Neural progenitor cell (in vitro differentiated cells): Measurements from ENCODE around the gene SLC34A1. TPM values are rescaled to one million over a fixed set of nuclear protein-coding genes. Genes with fewer than 3 reads are reported as not detected.

Experiments used
- DNase-seq: peaks from one replicate; pipeline ENCODE4 v3.0.0-alpha.2; 2016; ENCODE audit warnings: low spot score
- H2AFZ ChIP-seq: fragments of 200-600 bp; sonication (generic); replicated peaks from 2 replicates; pipeline ENCODE4 v1.6.1; 2016; ENCODE audit warnings: antibody characterized with exemption
- H3F3A ChIP-seq: fragments of 200-600 bp; sonication (generic); 2 replicates; pipeline ENCODE4 v1.6.1; 2016; ENCODE audit warnings: antibody characterized with exemption, low read depth
- H3K27ac ChIP-seq: fragments of 200-600 bp; sonication (generic); 2 replicates; pipeline ENCODE4 v1.5.1; 2016; ENCODE audit warnings: mild to moderate bottlenecking
- H3K27me3 ChIP-seq: fragments of 200-600 bp; sonication (generic); 2 replicates; pipeline ENCODE4 v1.6.1; 2016; ENCODE audit warnings: mild to moderate bottlenecking, moderate library complexity
- H3K36me3 ChIP-seq: fragments of 200-600 bp; sonication (generic); 2 replicates; pipeline ENCODE4 v1.5.1; 2016
- H3K4me1 ChIP-seq: fragments of 200-600 bp; sonication (generic); 2 replicates; pipeline ENCODE4 v1.6.1; 2016; ENCODE audit warnings: mixed run types
- H3K4me2 ChIP-seq: fragments of 200-600 bp; sonication (generic); 2 replicates; pipeline ENCODE4 v1.6.1; 2016
- H3K4me3 ChIP-seq: fragments of 200-600 bp; sonication (generic); 2 replicates; pipeline ENCODE4 v1.5.1; 2016
- H3K79me2 ChIP-seq: fragments of 200-600 bp; sonication (generic); 2 replicates; pipeline ENCODE4 v1.6.1; 2016; ENCODE audit warnings: low read depth
- H3K9ac ChIP-seq: fragments of 200-600 bp; sonication (generic); 2 replicates; pipeline ENCODE4 v1.6.1; 2016
- H3K9me3 ChIP-seq: fragments of 200-600 bp; sonication (generic); 2 replicates; pipeline ENCODE4 v1.5.1; 2016; ENCODE audit warnings: low read depth
- H4K20me1 ChIP-seq: fragments of 200-600 bp; sonication (generic); 2 replicates; pipeline ENCODE4 v1.6.1; 2016; ENCODE audit warnings: low read depth
- H3K27ac Mint-ChIP-seq: 3 replicates; pipeline ENCODE4 v1.8.0; 2021; ENCODE audit warnings: mixed read lengths
- H3K27me3 Mint-ChIP-seq: 2 replicates; pipeline ENCODE4 v1.8.0; 2022; ENCODE audit warnings: low read depth, mild to moderate bottlenecking, inconsistent platforms, moderate library complexity, mixed read lengths; ENCODE audit not compliant: insufficient read depth
- H3K36me3 Mint-ChIP-seq: 3 replicates; pipeline ENCODE4 v1.8.0; 2021; ENCODE audit warnings: mixed read lengths
- H3K4me1 Mint-ChIP-seq: 3 replicates; pipeline ENCODE4 v1.8.0; 2021; ENCODE audit warnings: mixed read lengths
- H3K4me3 Mint-ChIP-seq: 3 replicates; pipeline ENCODE4 v1.8.0; 2021; ENCODE audit warnings: mild to moderate bottlenecking, moderate library complexity, mixed read lengths
- H3K9me3 Mint-ChIP-seq: 3 replicates; pipeline ENCODE4 v1.8.0; 2020; ENCODE audit warnings: mixed read lengths
- EZH2 ChIP-seq: fragments of 200-600 bp; sonication (generic); IDR thresholded peaks from 2 replicates; pipeline ENCODE4 v1.6.1; 2017; ENCODE audit warnings: antibody characterized with exemption, mild to moderate bottlenecking, moderate library complexity
- EZH2phosphoT487 ChIP-seq: fragments of 200-600 bp; sonication (generic); IDR thresholded peaks from 2 replicates; pipeline ENCODE4 v1.6.1; 2017; ENCODE audit warnings: antibody characterized with exemption
- total RNA-seq: library from RNA; depleted of rRNA; stranded (reverse); fragments of >200 nt; gene quantifications from 2 replicates; pipeline ENCODE4 v1.2.3, GENCODE V29; 2015; ENCODE audit warnings: low replicate concordance
- TF ChIP-seq, protein P1 (sequence below): fragments of 200-600 bp; sonication (generic); IDR thresholded peaks from 2 replicates; pipeline ENCODE4 v1.5.1; 2017; ENCODE audit warnings: antibody characterized with exemption, mild to moderate bottlenecking

The SLC34A1 gene
- total RNA-seq, 1 donor from 2014 or later = not detected

DNA sequence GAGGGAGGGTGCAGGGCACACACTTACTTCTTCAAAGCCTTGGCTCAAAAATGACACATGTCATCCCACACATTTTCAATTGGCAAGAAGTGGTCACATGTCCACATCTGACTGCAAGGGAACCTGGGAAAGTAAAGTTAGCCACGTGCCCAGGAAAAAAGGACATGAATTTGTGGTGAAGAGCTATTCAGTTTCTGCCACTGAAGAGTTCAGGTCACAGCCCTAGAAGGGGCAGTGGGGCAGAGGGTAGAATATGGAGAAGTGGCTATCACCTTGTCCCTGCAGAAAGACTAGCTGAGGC, 28.4 kb upstream of the SLC34A1 start:
- Mint-ChIP-seq H3K4me3 (no peak overlapping the region), H3K9me3 (peaks cover 2% of the 10 kb centered on the region), H3K27ac (no peak overlapping the region), H3K36me3 (no peaks in the 10 kb centered on the region), H3K4me1 (peaks cover 36% of the 10 kb centered on the region), H3K27me3 (peaks cover 17% of the 10 kb centered on the region)
- Histone ChIP-seq H3K27me3 (peaks cover 9% of the 10 kb centered on the region), H3K36me3 (no peaks in the 10 kb centered on the region), H3F3A (peaks cover 6% of the 10 kb centered on the region), H3K4me3 (no peak overlapping the region), H3K4me2 (no peak overlapping the region), H3K4me1 (peaks cover 4% of the 10 kb centered on the region), H3K9ac (no peak overlapping the region), H2AFZ (no peak overlapping the region), H3K9me3 (no peaks in the 10 kb centered on the region), H3K27ac (no peak overlapping the region), H4K20me1 (peaks cover under 1% of the 10 kb centered on the region), H3K79me2 (peaks cover 5% of the 10 kb centered on the region)
- TF ChIP-seq, protein P1, sequence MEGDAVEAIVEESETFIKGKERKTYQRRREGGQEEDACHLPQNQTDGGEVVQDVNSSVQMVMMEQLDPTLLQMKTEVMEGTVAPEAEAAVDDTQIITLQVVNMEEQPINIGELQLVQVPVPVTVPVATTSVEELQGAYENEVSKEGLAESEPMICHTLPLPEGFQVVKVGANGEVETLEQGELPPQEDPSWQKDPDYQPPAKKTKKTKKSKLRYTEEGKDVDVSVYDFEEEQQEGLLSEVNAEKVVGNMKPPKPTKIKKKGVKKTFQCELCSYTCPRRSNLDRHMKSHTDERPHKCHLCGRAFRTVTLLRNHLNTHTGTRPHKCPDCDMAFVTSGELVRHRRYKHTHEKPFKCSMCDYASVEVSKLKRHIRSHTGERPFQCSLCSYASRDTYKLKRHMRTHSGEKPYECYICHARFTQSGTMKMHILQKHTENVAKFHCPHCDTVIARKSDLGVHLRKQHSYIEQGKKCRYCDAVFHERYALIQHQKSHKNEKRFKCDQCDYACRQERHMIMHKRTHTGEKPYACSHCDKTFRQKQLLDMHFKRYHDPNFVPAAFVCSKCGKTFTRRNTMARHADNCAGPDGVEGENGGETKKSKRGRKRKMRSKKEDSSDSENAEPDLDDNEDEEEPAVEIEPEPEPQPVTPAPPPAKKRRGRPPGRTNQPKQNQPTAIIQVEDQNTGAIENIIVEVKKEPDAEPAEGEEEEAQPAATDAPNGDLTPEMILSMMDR = no peak
- TF ChIP-seq EZH2 (no peak), EZH2phosphoT487 (no peak)
- DNase-seq = no peak

DNA sequence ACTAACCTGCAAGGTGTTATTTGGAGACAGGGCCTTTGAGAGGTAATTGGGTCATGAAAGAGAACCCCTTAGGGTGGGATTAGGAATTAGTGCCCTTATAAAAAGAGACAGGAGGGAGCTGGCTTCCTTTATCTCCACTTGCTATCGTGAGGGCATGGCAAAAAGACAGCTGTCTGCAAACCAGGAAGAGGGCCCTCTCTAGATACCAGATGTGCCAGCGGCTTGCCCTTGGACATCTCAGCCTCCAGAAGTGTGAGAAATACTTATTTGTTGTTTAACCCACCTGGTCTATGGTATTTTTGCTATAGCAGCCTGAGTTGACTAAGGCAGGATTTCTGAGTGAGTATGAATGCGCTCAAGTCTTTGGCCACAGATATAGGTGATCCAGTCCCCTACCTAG, 27.5 kb upstream of the SLC34A1 start:
- Histone ChIP-seq H4K20me1 (no peaks in the 10 kb centered on the region), H3K4me1 (peaks cover 4% of the 10 kb centered on the region), H3K27ac (no peak overlapping the region), H3K36me3 (no peaks in the 10 kb centered on the region), H3K4me3 (no peak overlapping the region), H3K79me2 (no peaks in the 10 kb centered on the region), H2AFZ (no peak overlapping the region), H3K27me3 (peaks cover 9% of the 10 kb centered on the region), H3K9me3 (no peaks in the 10 kb centered on the region), H3F3A (peaks cover 4% of the 10 kb centered on the region), H3K9ac (no peak overlapping the region), H3K4me2 (no peak overlapping the region)
- DNase-seq = no peak
- H3K4me1 Mint-ChIP-seq = peaks cover 30% of the 10 kb centered on the region
- peaks cover 2% of the 10 kb centered on the region for H3K9me3 Mint-ChIP-seq
- H3K36me3 Mint-ChIP-seq = no peaks in the 10 kb centered on the region
- TF ChIP-seq EZH2 = no peak
- TF ChIP-seq, protein P1 = no peak
- no peak for TF ChIP-seq EZH2phosphoT487
- H3K27me3 Mint-ChIP-seq = peaks cover 20% of the 10 kb centered on the region
- H3K27ac Mint-ChIP-seq = no peak overlapping the region
- H3K4me3 Mint-ChIP-seq = peak overlapping the region; percentile 51

DNA sequence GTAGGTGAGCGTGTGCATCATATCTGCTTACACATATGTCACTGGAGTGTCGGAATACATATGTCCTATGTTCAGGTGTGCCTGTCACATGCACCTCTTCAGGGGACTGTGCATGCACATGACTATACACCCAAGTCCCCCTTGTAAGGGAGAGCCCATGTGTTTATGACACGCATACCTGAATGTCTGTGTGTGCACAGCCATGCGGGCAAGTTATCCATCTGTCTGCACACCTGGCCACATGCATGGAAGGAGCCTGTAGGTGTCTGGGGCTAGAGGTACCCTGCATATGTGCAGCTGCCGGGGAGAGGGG, 27.1 kb upstream of the SLC34A1 start:
- peak overlapping the region; percentile 51 for H3K4me3 Mint-ChIP-seq
- no peaks in the 10 kb centered on the region for H3K36me3 Mint-ChIP-seq
- DNase-seq = no peak
- Histone ChIP-seq H3F3A (peaks cover 5% of the 10 kb centered on the region), H3K9ac (no peak overlapping the region), H3K9me3 (no peaks in the 10 kb centered on the region), H4K20me1 (no peaks in the 10 kb centered on the region), H3K27me3 (peaks cover 12% of the 10 kb centered on the region), H3K79me2 (no peaks in the 10 kb centered on the region), H2AFZ (no peak overlapping the region), H3K4me1 (peaks cover 3% of the 10 kb centered on the region), H3K27ac (no peak overlapping the region), H3K4me2 (no peak overlapping the region), H3K36me3 (no peaks in the 10 kb centered on the region), H3K4me3 (no peak overlapping the region)
- H3K4me1 Mint-ChIP-seq = peaks cover 28% of the 10 kb centered on the region
- H3K9me3 Mint-ChIP-seq = peaks cover 2% of the 10 kb centered on the region
- TF ChIP-seq, protein P1 = no peak
- TF ChIP-seq EZH2phosphoT487 = no peak
- TF ChIP-seq EZH2 = no peak
- H3K27ac Mint-ChIP-seq = peak overlapping the region; percentile 78
- H3K27me3 Mint-ChIP-seq = peaks cover 22% of the 10 kb centered on the region
